Measurements from ENCODE around the gene VEPH1. TPM values are rescaled to one million over a fixed set of nuclear protein-coding genes. Genes with fewer than 3 reads are reported as not detected.

Gene VEPH1
- total RNA-seq, 4 donors from 2014 or later, result 0.59 to 4.7 (median 2.7) TPM

- intact Hi-C loops (cut with DNase I; ENCODE audit: low total_unique reads), result no loop called here
- DNase-seq (ENCODE audit: low spot score in 2 of 2), result no peak
- WGBS, 2 donors, result 62 to 74% methylated on average over 2 of the region's 2 CpGs
- H3K4me3 ChIP-seq (ENCODE audit: low read depth, poor library complexity, severe bottlenecking), result no peak overlapping the region
- TF ChIP-seq CTCF (IDR thresholded peaks at IDR 0.05), result no peak
- TF ChIP-seq POLR2A (IDR thresholded peaks at IDR 0.05), result no peak
Observed at GRCh38 chr3:157459706-157460105, 43.5 kb downstream of the VEPH1 start.

GRCh38 chr3:157453824-157454223 is 49.4 kb downstream of the VEPH1 start:
- no peak overlapping the region for H3K4me3 ChIP-seq (ENCODE audit: low read depth, poor library complexity, severe bottlenecking)
- TF ChIP-seq POLR2A (IDR thresholded peaks at IDR 0.05) (no peak), CTCF (IDR thresholded peaks at IDR 0.05) (no peak)
- 45 to 57% methylated on average over 1 of the region's 1 CpG for WGBS, 2 donors
- intact Hi-C loops (cut with DNase I; ENCODE audit: low total_unique reads), result no loop called here
- no peak for DNase-seq (ENCODE audit: low spot score in 2 of 2)

- 71 to 72% methylated on average over 3 of the region's 3 CpGs for WGBS, 2 donors
- H3K4me3 ChIP-seq (ENCODE audit: low read depth, poor library complexity, severe bottlenecking), result no peak overlapping the region
- TF ChIP-seq POLR2A (IDR thresholded peaks at IDR 0.05), result no peak
- no peak for TF ChIP-seq CTCF (IDR thresholded peaks at IDR 0.05)
- intact Hi-C loops (cut with DNase I; ENCODE audit: low total_unique reads), result no loop called here
- DNase-seq (ENCODE audit: low spot score in 2 of 2), result no peak
Observed at GRCh38 chr3:157452097-157452496, 51.1 kb downstream of the VEPH1 start.

- H3K4me3 ChIP-seq (ENCODE audit: low read depth, poor library complexity, severe bottlenecking), result no peak overlapping the region
- WGBS, 2 donors, result 58 to 60% methylated on average over 3 of the region's 3 CpGs
- TF ChIP-seq POLR2A (IDR thresholded peaks at IDR 0.05) (no peak), CTCF (IDR thresholded peaks at IDR 0.05) (no peak)
- intact Hi-C loops (cut with DNase I; ENCODE audit: low total_unique reads), result no loop called here
- DNase-seq (ENCODE audit: low spot score in 2 of 2), result no peak
Observed at GRCh38 chr3:157447026-157447694, 56.1 kb downstream of the VEPH1 start.

GRCh38 chr3:157445857-157446256 is 57.4 kb downstream of the VEPH1 start:
- no peak for DNase-seq (ENCODE audit: low spot score in 2 of 2)
- no peak for TF ChIP-seq CTCF (IDR thresholded peaks at IDR 0.05)
- TF ChIP-seq POLR2A (IDR thresholded peaks at IDR 0.05), result no peak
- 83 to 88% methylated on average over 1 of the region's 1 CpG for WGBS, 2 donors
- H3K4me3 ChIP-seq (ENCODE audit: low read depth, poor library complexity, severe bottlenecking), result no peak overlapping the region
- intact Hi-C loops (cut with DNase I; ENCODE audit: low total_unique reads), result no loop called here

GRCh38 chr3:157444797-157445184 is 58.4 kb downstream of the VEPH1 start:
- TF ChIP-seq POLR2A (IDR thresholded peaks at IDR 0.05), result no peak
- TF ChIP-seq CTCF (IDR thresholded peaks at IDR 0.05), result no peak
- intact Hi-C loops (cut with DNase I; ENCODE audit: low total_unique reads), result no loop called here
- no peak overlapping the region for H3K4me3 ChIP-seq (ENCODE audit: low read depth, poor library complexity, severe bottlenecking)
- WGBS, 2 donors, result 74 to 76% methylated on average over 1 of the region's 1 CpG
- DNase-seq (ENCODE audit: low spot score in 2 of 2), result no peak

Measured in lower leg skin (tissue), 4 donors.